ENCODE results near the gene IFT52.

Gene IFT52

GRCh38 chr20:43655937-43656336 is 65.2 kb downstream of the IFT52 start:
- no peaks in the 10 kb centered on the region for H3K27me3 ChIP-seq (ENCODE audit: insufficient read depth, poor library complexity, severe bottlenecking)
- H3K27ac ChIP-seq (ENCODE audit: poor library complexity, severe bottlenecking) = no peak overlapping the region
- H3K9me3 ChIP-seq (ENCODE audit: severe bottlenecking) = no peaks in the 10 kb centered on the region
- DNase-seq (ENCODE audit: low spot score) (no peak), ATAC-seq (ENCODE audit: low read depth) (no peak)
- no peak overlapping the region for H3K4me3 ChIP-seq (ENCODE audit: severe bottlenecking)
- H3K4me1 ChIP-seq (ENCODE audit: insufficient read depth, poor library complexity, severe bottlenecking) = no peaks in the 10 kb centered on the region
- H3K36me3 ChIP-seq (ENCODE audit: low read depth) = no peaks in the 10 kb centered on the region
- TF ChIP-seq CTCF (IDR thresholded peaks at IDR 0.05; ENCODE audit: poor library complexity, severe bottlenecking) = no peak

GRCh38 chr20:43658069-43658722 is 67.5 kb downstream of the IFT52 start:
- no peak for TF ChIP-seq CTCF (IDR thresholded peaks at IDR 0.05; ENCODE audit: poor library complexity, severe bottlenecking)
- no peak for DNase-seq (ENCODE audit: low spot score)

GRCh38 chr20:43658723-43659419 is 68.1 kb downstream of the IFT52 start:
- no peaks in the 10 kb centered on the region for H3K27me3 ChIP-seq (ENCODE audit: insufficient read depth, poor library complexity, severe bottlenecking)
- H3K27ac ChIP-seq (ENCODE audit: poor library complexity, severe bottlenecking) = no peak overlapping the region
- no peak for ATAC-seq (ENCODE audit: low read depth)

More at GRCh38 chr20:43658069-43658722, 67.5 kb downstream of the IFT52 start:
- no peaks in the 10 kb centered on the region for H3K27me3 ChIP-seq (ENCODE audit: insufficient read depth, poor library complexity, severe bottlenecking)
- H3K4me3 ChIP-seq (ENCODE audit: severe bottlenecking) = peak overlapping the region; percentile 77
- H3K9me3 ChIP-seq (ENCODE audit: severe bottlenecking) = no peaks in the 10 kb centered on the region
- peak overlapping the region; percentile 42 for H3K27ac ChIP-seq (ENCODE audit: poor library complexity, severe bottlenecking)
- peak; percentile 10 for ATAC-seq (ENCODE audit: low read depth)
- no peaks in the 10 kb centered on the region for H3K36me3 ChIP-seq (ENCODE audit: low read depth)
- no peaks in the 10 kb centered on the region for H3K4me1 ChIP-seq (ENCODE audit: insufficient read depth, poor library complexity, severe bottlenecking)

GRCh38 chr20:43662943-43663655 is 72.4 kb downstream of the IFT52 start:
- no peaks in the 10 kb centered on the region for H3K27me3 ChIP-seq (ENCODE audit: insufficient read depth, poor library complexity, severe bottlenecking)
- H3K4me3 ChIP-seq (ENCODE audit: severe bottlenecking) = no peak overlapping the region
- ATAC-seq (ENCODE audit: low read depth) (peak; percentile 73), DNase-seq (ENCODE audit: low spot score) (peak; percentile 87)
- H3K9me3 ChIP-seq (ENCODE audit: severe bottlenecking) = no peaks in the 10 kb centered on the region
- peak overlapping the region; percentile 0 for H3K27ac ChIP-seq (ENCODE audit: poor library complexity, severe bottlenecking)
- H3K4me1 ChIP-seq (ENCODE audit: insufficient read depth, poor library complexity, severe bottlenecking) = peaks cover 5% of the 10 kb centered on the region
- no peaks in the 10 kb centered on the region for H3K36me3 ChIP-seq (ENCODE audit: low read depth)
- TF ChIP-seq CTCF (IDR thresholded peaks at IDR 0.05; ENCODE audit: poor library complexity, severe bottlenecking) = no peak

More at GRCh38 chr20:43658723-43659419, 68.1 kb downstream of the IFT52 start:
- TF ChIP-seq CTCF (IDR thresholded peaks at IDR 0.05; ENCODE audit: poor library complexity, severe bottlenecking) = peak; percentile 4
- Histone ChIP-seq H3K4me1 (ENCODE audit: insufficient read depth, poor library complexity, severe bottlenecking) (peaks cover 2% of the 10 kb centered on the region), H3K36me3 (ENCODE audit: low read depth) (no peaks in the 10 kb centered on the region), H3K9me3 (ENCODE audit: severe bottlenecking) (no peaks in the 10 kb centered on the region), H3K4me3 (ENCODE audit: severe bottlenecking) (no peak overlapping the region)
- no peak for DNase-seq (ENCODE audit: low spot score)

Data from RWPE2 (cell line).